ENCODE data around the gene CACNG4.

The CACNG4 gene

DNA sequence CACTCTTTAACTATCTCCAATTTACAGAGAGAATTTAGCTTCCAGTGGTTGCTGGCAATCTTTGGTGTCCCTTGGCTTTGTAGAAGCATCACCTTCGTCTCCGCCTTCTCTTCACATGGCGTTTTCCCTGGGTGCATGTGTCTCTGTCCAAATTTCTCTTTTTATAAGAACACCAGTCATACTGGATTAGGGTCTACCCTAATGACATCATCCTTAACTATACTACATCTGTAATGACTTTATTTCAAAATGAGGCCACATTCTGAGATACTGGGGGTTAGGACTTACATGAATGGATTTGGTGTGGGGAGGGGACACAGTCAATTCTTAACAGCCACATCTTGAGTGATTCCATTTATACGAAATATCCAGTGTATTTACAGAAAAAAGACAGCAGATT, 22.2 kb downstream of the CACNG4 start:
- DNase-seq (ENCODE audit: extremely low read depth, low read depth): no peak
- H3K4me3 ChIP-seq (replicated peaks; ENCODE audit: low read depth, low read length): no peak overlapping the region
- TF ChIP-seq, protein P1, sequence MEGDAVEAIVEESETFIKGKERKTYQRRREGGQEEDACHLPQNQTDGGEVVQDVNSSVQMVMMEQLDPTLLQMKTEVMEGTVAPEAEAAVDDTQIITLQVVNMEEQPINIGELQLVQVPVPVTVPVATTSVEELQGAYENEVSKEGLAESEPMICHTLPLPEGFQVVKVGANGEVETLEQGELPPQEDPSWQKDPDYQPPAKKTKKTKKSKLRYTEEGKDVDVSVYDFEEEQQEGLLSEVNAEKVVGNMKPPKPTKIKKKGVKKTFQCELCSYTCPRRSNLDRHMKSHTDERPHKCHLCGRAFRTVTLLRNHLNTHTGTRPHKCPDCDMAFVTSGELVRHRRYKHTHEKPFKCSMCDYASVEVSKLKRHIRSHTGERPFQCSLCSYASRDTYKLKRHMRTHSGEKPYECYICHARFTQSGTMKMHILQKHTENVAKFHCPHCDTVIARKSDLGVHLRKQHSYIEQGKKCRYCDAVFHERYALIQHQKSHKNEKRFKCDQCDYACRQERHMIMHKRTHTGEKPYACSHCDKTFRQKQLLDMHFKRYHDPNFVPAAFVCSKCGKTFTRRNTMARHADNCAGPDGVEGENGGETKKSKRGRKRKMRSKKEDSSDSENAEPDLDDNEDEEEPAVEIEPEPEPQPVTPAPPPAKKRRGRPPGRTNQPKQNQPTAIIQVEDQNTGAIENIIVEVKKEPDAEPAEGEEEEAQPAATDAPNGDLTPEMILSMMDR (IDR thresholded peaks at IDR 0.05; ENCODE audit: low read depth, low read length, missing control alignments): no peak

DNA sequence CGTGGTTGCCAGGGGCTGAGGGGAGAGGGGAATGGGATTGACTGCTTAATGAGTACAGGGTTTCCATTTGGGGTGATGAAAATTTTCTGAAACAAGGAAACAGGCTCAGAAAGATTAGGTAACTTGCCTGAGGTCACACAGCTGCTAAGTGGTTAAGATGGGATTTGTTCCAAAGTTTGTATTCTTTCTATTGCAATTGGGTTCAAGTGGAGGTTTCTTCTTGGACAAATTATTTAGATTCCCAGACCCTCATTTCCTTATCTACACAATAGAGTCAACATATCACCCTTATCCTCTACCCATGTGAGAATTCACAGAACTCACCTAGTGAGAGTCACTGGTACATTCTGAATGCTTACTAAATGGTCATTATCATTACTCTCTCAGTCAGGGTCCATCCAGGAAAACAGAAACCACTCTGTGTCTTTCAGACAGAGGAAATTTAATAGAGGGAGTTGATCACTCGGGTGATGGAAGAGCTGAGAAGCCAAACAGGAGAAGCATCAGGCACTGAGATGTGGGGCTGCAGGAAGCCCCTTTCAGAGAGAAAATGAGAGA, 22.6 kb downstream of the CACNG4 start:
- TF ChIP-seq, protein P1 (IDR thresholded peaks at IDR 0.05; ENCODE audit: low read depth, low read length, missing control alignments): no peak
- no peak overlapping the region for H3K4me3 ChIP-seq (replicated peaks; ENCODE audit: low read depth, low read length)
- no peak for DNase-seq (ENCODE audit: extremely low read depth, low read depth)

DNA sequence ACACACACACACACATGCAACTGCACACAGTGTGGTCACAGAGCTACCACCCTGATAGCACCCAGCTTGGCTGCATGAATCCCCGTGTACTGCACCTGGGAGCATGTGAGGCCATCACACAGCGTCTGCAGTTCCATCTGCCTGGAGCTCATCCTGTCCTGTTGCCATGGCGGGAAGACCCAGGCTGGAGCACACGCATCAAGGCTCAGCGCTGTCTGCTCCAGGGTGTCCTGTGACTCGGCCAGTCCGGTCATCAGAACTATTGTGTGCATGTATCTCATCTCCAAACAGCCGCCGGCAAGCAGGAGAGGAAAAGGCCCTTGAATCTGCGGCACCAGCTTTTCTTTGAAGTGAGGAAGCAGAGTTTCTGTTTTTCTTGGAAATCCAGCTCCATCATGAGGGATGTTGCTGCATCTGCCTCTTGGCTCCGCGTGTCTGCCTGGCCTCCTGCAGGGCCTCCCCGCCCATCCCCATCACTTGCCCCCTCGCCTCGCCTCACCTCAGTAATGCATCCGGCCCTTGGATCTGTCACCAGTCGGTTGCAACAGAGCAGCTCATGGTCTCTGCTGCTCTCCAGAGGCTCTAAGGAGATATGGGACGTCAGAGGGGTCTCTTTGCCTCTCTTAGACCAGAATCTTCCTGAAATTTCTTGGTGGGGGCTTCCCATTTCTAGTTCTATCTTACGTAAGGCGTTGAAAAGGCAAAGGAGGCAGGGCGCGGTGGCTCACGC, 23.7 kb downstream of the CACNG4 start:
- no peak overlapping the region for H3K4me3 ChIP-seq (replicated peaks; ENCODE audit: low read depth, low read length)
- TF ChIP-seq, protein P1 (IDR thresholded peaks at IDR 0.05; ENCODE audit: low read depth, low read length, missing control alignments): no peak
- no peak for DNase-seq (ENCODE audit: extremely low read depth, low read depth)

DNA sequence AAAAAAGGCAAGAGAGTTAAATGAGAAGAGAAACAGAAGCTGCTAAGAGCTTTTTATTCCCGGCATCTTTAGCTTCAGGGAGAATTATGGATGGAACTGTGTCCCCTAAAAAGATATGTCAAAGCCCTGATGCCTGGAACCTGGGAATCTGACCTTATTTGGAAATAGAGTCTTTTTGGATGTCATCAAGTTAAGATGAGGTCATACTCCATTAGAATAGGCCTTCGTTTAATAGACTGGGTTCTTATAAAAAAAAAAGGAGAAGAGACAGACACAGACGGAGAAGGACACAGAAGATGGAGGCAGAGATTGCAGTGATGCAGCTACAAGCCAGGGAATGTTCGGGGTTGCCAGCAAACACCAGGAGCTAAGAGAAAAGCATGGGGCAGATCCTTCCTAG, 24.6 kb downstream of the CACNG4 start:
- no peak for DNase-seq (ENCODE audit: extremely low read depth, low read depth)
- TF ChIP-seq, protein P1 (IDR thresholded peaks at IDR 0.05; ENCODE audit: low read depth, low read length, missing control alignments): no peak
- no peak overlapping the region for H3K4me3 ChIP-seq (replicated peaks; ENCODE audit: low read depth, low read length)

DNA sequence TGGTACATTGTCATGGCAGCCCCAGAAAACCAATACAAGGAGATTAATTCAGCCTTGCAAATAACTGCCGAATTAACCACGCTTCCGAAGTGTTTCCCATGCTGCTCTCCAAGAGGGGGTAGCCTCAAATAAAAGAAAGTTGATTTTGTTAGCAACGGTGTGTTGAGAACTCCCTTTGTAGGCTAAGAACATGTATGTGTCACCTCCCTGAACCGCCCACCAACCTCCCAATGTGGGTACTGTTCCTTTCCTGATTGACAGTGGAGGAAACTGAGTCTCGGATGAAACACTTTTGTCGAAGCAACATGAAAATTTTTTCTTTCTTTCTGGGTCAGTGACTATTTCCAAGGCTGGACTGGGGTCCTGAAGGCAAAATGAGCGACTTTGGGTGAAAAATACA, 25.1 kb downstream of the CACNG4 start:
- no peak overlapping the region for H3K4me3 ChIP-seq (replicated peaks; ENCODE audit: low read depth, low read length)
- TF ChIP-seq, protein P1 (IDR thresholded peaks at IDR 0.05; ENCODE audit: low read depth, low read length, missing control alignments): no peak
- no peak for DNase-seq (ENCODE audit: extremely low read depth, low read depth)

DNA sequence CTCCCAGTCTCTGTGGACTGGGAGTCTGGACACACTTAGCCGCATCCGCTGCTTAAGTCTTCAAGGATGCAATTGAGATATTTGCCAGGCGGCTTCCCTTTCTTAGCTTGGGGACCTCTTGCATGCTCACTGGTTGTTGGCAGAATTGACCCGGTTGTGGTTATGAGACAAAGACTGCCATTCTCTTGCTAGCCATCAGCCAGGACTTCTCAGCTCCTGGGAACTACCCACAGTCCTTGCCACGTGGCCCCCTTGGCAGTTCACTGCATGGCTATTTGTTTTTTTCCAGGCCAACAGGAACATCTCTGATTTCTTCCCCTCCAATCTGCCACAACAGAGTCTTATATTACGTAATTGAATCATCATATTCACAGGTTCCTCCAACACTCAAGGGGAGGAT, 25.5 kb downstream of the CACNG4 start:
- TF ChIP-seq, protein P1 (IDR thresholded peaks at IDR 0.05; ENCODE audit: low read depth, low read length, missing control alignments): no peak
- no peak for DNase-seq (ENCODE audit: extremely low read depth, low read depth)
- no peak overlapping the region for H3K4me3 ChIP-seq (replicated peaks; ENCODE audit: low read depth, low read length)

Measured in HFF-Myc (cell line).